H1 (cell line): Measurements from ENCODE around the gene NFIA.

Experiments used
- HDAC6 ChIP-seq: IDR thresholded peaks from one replicate; pipeline ENCODE4 v1.7.1; 2012; ENCODE audit warnings: low read depth, mild to moderate bottlenecking, inconsistent platforms, low read length, moderate library complexity
- POLR2A ChIP-seq, 2 experiments: IDR thresholded peaks; 1 replicate in 1 of 2; 2 replicates in 1 of 2; pipeline ENCODE4 v1.6.1; 2011; ENCODE audit warnings: low read depth in 2 of 2, low read length in 2 of 2, mild to moderate bottlenecking in 2 of 2; ENCODE audit errors: control extremely low read depth in 1 of 2
- TF ChIP-seq, protein P1 (sequence below), 3 experiments: IDR thresholded peaks; 1 replicate in 2 of 3; 2 replicates in 1 of 3; pipeline versions ENCODE4 v1.5.1 to v1.6.1; 2011; ENCODE audit warnings: low read length in 3 of 3, mild to moderate bottlenecking in 3 of 3, inconsistent platforms in 2 of 3, low read depth in 1 of 3, moderate library complexity in 1 of 3; ENCODE audit not compliant: insufficient read depth in 1 of 3; ENCODE audit errors: control extremely low read depth in 1 of 3

DNA sequence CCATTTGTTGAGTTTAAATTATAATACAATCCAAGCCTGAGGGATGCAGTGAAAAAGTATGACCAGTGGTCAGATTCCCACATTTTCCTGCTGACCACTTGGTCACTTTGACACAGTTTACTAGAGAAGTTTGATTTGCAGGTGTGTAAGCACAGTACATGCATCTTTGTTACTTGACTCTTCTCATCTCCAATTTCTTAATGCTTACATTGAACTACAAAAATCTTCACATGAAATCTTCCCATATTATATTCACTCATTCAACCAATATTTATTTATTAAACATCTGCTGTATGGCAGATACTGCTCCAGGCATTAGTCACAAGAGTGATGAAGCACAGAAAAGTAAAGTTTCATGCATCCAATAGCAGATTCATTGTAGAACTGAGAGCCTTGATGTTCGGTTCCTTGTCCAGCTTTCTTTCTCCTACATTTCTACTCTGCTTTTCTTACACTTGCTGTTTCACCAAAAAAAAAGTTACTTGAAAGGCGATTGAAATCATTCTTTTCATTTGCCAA, 211.7 kb downstream of the NFIA start:
- TF ChIP-seq, protein P1, sequence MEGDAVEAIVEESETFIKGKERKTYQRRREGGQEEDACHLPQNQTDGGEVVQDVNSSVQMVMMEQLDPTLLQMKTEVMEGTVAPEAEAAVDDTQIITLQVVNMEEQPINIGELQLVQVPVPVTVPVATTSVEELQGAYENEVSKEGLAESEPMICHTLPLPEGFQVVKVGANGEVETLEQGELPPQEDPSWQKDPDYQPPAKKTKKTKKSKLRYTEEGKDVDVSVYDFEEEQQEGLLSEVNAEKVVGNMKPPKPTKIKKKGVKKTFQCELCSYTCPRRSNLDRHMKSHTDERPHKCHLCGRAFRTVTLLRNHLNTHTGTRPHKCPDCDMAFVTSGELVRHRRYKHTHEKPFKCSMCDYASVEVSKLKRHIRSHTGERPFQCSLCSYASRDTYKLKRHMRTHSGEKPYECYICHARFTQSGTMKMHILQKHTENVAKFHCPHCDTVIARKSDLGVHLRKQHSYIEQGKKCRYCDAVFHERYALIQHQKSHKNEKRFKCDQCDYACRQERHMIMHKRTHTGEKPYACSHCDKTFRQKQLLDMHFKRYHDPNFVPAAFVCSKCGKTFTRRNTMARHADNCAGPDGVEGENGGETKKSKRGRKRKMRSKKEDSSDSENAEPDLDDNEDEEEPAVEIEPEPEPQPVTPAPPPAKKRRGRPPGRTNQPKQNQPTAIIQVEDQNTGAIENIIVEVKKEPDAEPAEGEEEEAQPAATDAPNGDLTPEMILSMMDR (IDR thresholded peaks at IDR 0.05; ENCODE audit: control extremely low read depth in 1 of 3, insufficient read depth in 1 of 3, low read depth in 1 of 3, low read length in 3 of 3): no peak
- TF ChIP-seq POLR2A (IDR thresholded peaks at IDR 0.05; ENCODE audit: control extremely low read depth in 1 of 2, low read depth in 2 of 2, low read length in 2 of 2) (no peak), HDAC6 (no peak)
